ENCODE measurements around the gene HDLBP. TPM values are rescaled to one million over a fixed set of nuclear protein-coding genes. Genes with fewer than 3 reads are reported as not detected.

The HDLBP gene
- total and polyA plus RNA-seq, 2 experiments from 2014 or later: 230 to 306 TPM

DNA sequence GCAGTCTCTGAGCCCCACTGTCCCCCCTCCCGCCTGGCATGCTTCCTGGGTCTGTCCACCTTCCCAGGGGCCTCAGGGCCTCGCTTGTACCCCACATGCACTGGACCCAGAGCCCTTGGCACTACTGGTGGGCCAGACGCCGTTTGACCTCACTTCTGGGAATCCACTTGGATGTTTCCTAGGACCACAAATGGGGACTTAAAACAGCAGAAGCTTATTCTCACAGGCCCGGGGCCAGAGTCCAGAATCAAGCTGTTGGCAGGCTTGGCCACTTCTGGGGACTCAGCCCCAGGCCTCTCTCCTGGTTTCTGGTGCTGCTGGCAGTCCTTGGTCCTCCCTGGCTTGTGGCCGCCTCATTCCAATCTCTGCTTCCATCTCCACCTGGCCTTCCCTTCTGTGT is 107.4 kb downstream of the HDLBP start:
- ATAC-seq (no peak), DNase-seq (ENCODE audit: low spot score) (no peak)
- TF ChIP-seq EZH2phosphoT487 (IDR thresholded peaks at IDR 0.05; ENCODE audit: unreplicated experiment) (no peak), ZNF331 (CRISPR knock-in tag; IDR thresholded peaks at IDR 0.05; ENCODE audit: low read depth) (no peak), STAT1 (IDR thresholded peaks at IDR 0.05; ENCODE audit: unreplicated experiment) (no peak), EZH2 (IDR thresholded peaks at IDR 0.05; ENCODE audit: low read depth, unreplicated experiment) (no peak), JUNB (IDR thresholded peaks at IDR 0.05; ENCODE audit: unreplicated experiment) (no peak), CREB1 (CRISPR knock-in tag; IDR thresholded peaks at IDR 0.05; ENCODE audit: low read depth) (no peak), ZNF114 (CRISPR knock-in tag; IDR thresholded peaks at IDR 0.05) (no peak), POLR2AphosphoS5 (IDR thresholded peaks at IDR 0.05; ENCODE audit: low read depth) (no peak), NANOG (IDR thresholded peaks at IDR 0.05; ENCODE audit: borderline replicate concordance) (no peak)
- TF ChIP-seq, protein P1, sequence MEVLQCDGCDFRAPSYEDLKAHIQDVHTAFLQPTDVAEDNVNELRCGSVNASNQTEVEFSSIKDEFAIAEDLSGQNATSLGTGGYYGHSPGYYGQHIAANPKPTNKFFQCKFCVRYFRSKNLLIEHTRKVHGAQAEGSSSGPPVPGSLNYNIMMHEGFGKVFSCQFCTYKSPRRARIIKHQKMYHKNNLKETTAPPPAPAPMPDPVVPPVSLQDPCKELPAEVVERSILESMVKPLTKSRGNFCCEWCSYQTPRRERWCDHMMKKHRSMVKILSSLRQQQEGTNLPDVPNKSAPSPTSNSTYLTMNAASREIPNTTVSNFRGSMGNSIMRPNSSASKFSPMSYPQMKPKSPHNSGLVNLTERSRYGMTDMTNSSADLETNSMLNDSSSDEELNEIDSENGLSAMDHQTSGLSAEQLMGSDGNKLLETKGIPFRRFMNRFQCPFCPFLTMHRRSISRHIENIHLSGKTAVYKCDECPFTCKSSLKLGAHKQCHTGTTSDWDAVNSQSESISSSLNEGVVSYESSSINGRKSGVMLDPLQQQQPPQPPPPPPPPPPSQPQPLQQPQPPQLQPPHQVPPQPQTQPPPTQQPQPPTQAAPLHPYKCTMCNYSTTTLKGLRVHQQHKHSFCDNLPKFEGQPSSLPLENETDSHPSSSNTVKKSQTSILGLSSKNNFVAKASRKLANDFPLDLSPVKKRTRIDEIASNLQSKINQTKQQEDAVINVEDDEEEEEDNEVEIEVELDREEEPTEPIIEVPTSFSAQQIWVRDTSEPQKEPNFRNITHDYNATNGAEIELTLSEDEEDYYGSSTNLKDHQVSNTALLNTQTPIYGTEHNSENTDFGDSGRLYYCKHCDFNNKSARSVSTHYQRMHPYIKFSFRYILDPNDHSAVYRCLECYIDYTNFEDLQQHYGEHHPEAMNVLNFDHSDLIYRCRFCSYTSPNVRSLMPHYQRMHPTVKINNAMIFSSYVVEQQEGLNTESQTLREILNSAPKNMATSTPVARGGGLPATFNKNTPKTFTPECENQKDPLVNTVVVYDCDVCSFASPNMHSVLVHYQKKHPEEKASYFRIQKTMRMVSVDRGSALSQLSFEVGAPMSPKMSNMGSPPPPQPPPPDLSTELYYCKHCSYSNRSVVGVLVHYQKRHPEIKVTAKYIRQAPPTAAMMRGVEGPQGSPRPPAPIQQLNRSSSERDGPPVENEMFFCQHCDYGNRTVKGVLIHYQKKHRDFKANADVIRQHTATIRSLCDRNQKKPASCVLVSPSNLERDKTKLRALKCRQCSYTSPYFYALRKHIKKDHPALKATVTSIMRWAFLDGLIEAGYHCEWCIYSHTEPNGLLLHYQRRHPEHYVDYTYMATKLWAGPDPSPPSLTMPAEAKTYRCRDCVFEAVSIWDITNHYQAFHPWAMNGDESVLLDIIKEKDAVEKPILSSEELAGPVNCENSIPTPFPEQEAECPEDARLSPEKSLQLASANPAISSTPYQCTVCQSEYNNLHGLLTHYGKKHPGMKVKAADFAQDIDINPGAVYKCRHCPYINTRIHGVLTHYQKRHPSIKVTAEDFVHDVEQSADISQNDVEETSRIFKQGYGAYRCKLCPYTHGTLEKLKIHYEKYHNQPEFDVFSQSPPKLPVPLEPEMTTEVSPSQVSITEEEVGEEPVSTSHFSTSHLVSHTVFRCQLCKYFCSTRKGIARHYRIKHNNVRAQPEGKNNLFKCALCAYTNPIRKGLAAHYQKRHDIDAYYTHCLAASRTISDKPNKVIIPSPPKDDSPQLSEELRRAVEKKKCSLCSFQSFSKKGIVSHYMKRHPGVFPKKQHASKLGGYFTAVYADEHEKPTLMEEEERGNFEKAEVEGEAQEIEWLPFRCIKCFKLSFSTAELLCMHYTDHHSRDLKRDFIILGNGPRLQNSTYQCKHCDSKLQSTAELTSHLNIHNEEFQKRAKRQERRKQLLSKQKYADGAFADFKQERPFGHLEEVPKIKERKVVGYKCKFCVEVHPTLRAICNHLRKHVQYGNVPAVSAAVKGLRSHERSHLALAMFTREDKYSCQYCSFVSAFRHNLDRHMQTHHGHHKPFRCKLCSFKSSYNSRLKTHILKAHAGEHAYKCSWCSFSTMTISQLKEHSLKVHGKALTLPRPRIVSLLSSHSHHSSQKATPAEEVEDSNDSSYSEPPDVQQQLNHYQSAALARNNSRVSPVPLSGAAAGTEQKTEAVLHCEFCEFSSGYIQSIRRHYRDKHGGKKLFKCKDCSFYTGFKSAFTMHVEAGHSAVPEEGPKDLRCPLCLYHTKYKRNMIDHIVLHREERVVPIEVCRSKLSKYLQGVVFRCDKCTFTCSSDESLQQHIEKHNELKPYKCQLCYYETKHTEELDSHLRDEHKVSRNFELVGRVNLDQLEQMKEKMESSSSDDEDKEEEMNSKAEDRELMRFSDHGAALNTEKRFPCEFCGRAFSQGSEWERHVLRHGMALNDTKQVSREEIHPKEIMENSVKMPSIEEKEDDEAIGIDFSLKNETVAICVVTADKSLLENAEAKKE (CRISPR knock-in tag; IDR thresholded peaks at IDR 0.05): no peak
- TF ChIP-seq, protein P2, sequence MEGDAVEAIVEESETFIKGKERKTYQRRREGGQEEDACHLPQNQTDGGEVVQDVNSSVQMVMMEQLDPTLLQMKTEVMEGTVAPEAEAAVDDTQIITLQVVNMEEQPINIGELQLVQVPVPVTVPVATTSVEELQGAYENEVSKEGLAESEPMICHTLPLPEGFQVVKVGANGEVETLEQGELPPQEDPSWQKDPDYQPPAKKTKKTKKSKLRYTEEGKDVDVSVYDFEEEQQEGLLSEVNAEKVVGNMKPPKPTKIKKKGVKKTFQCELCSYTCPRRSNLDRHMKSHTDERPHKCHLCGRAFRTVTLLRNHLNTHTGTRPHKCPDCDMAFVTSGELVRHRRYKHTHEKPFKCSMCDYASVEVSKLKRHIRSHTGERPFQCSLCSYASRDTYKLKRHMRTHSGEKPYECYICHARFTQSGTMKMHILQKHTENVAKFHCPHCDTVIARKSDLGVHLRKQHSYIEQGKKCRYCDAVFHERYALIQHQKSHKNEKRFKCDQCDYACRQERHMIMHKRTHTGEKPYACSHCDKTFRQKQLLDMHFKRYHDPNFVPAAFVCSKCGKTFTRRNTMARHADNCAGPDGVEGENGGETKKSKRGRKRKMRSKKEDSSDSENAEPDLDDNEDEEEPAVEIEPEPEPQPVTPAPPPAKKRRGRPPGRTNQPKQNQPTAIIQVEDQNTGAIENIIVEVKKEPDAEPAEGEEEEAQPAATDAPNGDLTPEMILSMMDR (conservative IDR thresholded peaks at IDR 0.05; ENCODE audit: low read depth in 2 of 2): no peak
- TF ChIP-seq, protein P3, sequence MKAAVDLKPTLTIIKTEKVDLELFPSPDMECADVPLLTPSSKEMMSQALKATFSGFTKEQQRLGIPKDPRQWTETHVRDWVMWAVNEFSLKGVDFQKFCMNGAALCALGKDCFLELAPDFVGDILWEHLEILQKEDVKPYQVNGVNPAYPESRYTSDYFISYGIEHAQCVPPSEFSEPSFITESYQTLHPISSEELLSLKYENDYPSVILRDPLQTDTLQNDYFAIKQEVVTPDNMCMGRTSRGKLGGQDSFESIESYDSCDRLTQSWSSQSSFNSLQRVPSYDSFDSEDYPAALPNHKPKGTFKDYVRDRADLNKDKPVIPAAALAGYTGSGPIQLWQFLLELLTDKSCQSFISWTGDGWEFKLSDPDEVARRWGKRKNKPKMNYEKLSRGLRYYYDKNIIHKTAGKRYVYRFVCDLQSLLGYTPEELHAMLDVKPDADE (IDR thresholded peaks at IDR 0.05): no peak
- TF ChIP-seq, protein P4, sequence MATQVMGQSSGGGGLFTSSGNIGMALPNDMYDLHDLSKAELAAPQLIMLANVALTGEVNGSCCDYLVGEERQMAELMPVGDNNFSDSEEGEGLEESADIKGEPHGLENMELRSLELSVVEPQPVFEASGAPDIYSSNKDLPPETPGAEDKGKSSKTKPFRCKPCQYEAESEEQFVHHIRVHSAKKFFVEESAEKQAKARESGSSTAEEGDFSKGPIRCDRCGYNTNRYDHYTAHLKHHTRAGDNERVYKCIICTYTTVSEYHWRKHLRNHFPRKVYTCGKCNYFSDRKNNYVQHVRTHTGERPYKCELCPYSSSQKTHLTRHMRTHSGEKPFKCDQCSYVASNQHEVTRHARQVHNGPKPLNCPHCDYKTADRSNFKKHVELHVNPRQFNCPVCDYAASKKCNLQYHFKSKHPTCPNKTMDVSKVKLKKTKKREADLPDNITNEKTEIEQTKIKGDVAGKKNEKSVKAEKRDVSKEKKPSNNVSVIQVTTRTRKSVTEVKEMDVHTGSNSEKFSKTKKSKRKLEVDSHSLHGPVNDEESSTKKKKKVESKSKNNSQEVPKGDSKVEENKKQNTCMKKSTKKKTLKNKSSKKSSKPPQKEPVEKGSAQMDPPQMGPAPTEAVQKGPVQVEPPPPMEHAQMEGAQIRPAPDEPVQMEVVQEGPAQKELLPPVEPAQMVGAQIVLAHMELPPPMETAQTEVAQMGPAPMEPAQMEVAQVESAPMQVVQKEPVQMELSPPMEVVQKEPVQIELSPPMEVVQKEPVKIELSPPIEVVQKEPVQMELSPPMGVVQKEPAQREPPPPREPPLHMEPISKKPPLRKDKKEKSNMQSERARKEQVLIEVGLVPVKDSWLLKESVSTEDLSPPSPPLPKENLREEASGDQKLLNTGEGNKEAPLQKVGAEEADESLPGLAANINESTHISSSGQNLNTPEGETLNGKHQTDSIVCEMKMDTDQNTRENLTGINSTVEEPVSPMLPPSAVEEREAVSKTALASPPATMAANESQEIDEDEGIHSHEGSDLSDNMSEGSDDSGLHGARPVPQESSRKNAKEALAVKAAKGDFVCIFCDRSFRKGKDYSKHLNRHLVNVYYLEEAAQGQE (IDR thresholded peaks at IDR 0.05; ENCODE audit: unreplicated experiment): no peak
- H4K20me1 ChIP-seq (replicated peaks; ENCODE audit: insufficient read depth): no peaks in the 10 kb centered on the region
- H3F3A ChIP-seq (replicated peaks; ENCODE audit: low read depth): no peaks in the 10 kb centered on the region
- no peak overlapping the region for H3K4me2 ChIP-seq
- Mint-ChIP-seq H3K9me3 (no peaks in the 10 kb centered on the region; the same call in 2 of the 3 replicates), H3K36me3 (ENCODE audit: low read depth) (no peaks in the 10 kb centered on the region), H3K27ac (no peak overlapping the region), H3K27me3 (ENCODE audit: insufficient read depth, low read depth, poor library complexity) (peaks cover 14% of the 10 kb centered on the region), H3K4me1 (peaks cover 3% of the 10 kb centered on the region; the same call in 1 of the 3 replicates), H3K4me3 (no peak overlapping the region)
- H3K79me2 ChIP-seq (replicated peaks; ENCODE audit: insufficient read depth): no peaks in the 10 kb centered on the region
- H3K4me3 ChIP-seq: no peak overlapping the region
- H3K27ac ChIP-seq (ENCODE audit: low read depth): no peak overlapping the region
- H2AFZ ChIP-seq: no peak overlapping the region
- H3K36me3 ChIP-seq (ENCODE audit: insufficient read depth): no peaks in the 10 kb centered on the region
- H3K4me1 ChIP-seq (ENCODE audit: insufficient read depth): no peaks in the 10 kb centered on the region
- no peaks in the 10 kb centered on the region for H3K27me3 ChIP-seq (ENCODE audit: insufficient read depth)
- H3K9me2 ChIP-seq (ENCODE audit: insufficient read depth): no peaks in the 10 kb centered on the region
